Lower leg skin (tissue), 3 donors: ENCODE measurements around the gene LTK.

Experiments
- POLR2A ChIP-seq, 2 donors: fragments of 450-650 bp; IDR thresholded peaks; one replicate each; pipeline ENCODE4 v1.6.1; 2016 to 2017; ENCODE audit warnings: antibody characterized with exemption in 2 of 2, mild to moderate bottlenecking in 1 of 2, moderate library complexity in 1 of 2
- TF ChIP-seq, protein P1 (sequence below), 3 donors: fragments of 450-650 bp; IDR thresholded peaks; one replicate each; pipeline ENCODE4 v1.5.1; 2016; ENCODE audit warnings: antibody characterized with exemption in 3 of 3, mild to moderate bottlenecking in 3 of 3, moderate library complexity in 2 of 3

DNA sequence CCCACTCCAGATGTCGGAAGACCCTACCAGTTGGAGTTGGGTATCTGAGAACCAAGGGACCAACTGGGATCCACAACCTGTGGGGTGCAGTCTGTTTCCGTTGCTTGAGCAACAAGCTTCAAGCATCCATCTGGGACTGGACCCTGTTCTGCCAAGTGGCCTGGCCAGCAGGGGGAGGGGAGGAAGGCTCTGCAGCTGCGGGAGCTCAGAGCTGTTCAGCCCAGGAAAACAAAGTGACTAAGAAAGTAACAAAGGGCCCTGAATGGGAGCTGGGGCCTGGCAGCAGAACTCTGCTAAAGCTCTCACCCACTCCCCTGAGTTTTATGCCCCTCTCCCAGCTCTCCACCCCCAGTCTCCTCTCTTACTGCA lies 48.1 kb upstream of the LTK start:
- TF ChIP-seq, protein P1, sequence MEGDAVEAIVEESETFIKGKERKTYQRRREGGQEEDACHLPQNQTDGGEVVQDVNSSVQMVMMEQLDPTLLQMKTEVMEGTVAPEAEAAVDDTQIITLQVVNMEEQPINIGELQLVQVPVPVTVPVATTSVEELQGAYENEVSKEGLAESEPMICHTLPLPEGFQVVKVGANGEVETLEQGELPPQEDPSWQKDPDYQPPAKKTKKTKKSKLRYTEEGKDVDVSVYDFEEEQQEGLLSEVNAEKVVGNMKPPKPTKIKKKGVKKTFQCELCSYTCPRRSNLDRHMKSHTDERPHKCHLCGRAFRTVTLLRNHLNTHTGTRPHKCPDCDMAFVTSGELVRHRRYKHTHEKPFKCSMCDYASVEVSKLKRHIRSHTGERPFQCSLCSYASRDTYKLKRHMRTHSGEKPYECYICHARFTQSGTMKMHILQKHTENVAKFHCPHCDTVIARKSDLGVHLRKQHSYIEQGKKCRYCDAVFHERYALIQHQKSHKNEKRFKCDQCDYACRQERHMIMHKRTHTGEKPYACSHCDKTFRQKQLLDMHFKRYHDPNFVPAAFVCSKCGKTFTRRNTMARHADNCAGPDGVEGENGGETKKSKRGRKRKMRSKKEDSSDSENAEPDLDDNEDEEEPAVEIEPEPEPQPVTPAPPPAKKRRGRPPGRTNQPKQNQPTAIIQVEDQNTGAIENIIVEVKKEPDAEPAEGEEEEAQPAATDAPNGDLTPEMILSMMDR (IDR thresholded peaks at IDR 0.05): no peak
- TF ChIP-seq POLR2A (IDR thresholded peaks at IDR 0.05): no peak
